HEK293 (cell line): ENCODE results near the gene SERPINA1.
A peak's percentile ranks its signal among the peaks of the same experiment; 100 is the strongest.
"Not testable (repeated sequence)": the region's sequence is repeated elsewhere in the genome, so short reads cannot be mapped to it uniquely, and the experiment has no call there.

Experiments
- CTCF ChIA-PET: fragments of 350-600 bp; formaldehyde crosslinking; extraction: SDS; loops from one replicate; lab custom pipeline; 2021; ENCODE audit warnings: antibody characterized with exemption; lab: Yijun Ruan, JAX
- POLR2A ChIA-PET: fragments of 300-600 bp; formaldehyde crosslinking; extraction: SDS; loops from one replicate; lab custom pipeline; 2020; ENCODE audit warnings: antibody characterized with exemption, inconsistent platforms; lab: Yijun Ruan, JAX
- H3K27ac ChIP-seq: fragments of 200-500 bp; sonication (Bioruptor generic); 2 replicates; pipeline ENCODE4 v1.5.1; 2014; ENCODE audit warnings: low read depth, low read length, control low read depth, inconsistent platforms; ENCODE audit errors: extremely low read depth
- H3K36me3 ChIP-seq, 2 experiments: fragments of 200-500 bp in 1 of 2; sonication (Bioruptor generic) in 1 of 2; 1 replicate in 1 of 2; 2 replicates in 1 of 2; pipeline ENCODE4 v1.5.1; 2014 to 2017; ENCODE audit warnings: inconsistent platforms in 2 of 2, low read length in 2 of 2; ENCODE audit not compliant: control insufficient read depth in 2 of 2, insufficient read depth in 1 of 2
- H3K4me1 ChIP-seq: fragments of 200-500 bp; sonication (Bioruptor generic); 2 replicates; pipeline ENCODE4 v1.5.1; 2014; ENCODE audit warnings: mild to moderate bottlenecking, low read length, inconsistent platforms; ENCODE audit not compliant: control insufficient read depth, insufficient read depth
- H3K4me3 ChIP-seq: 2 replicates; pipeline ENCODE4 v1.5.1; 2011; ENCODE audit warnings: low read depth, mild to moderate bottlenecking, control low read depth, low read length, moderate library complexity
- H3K9me3 ChIP-seq: fragments of 200-500 bp; sonication (Bioruptor generic); 2 replicates; pipeline ENCODE4 v1.5.1; 2014; ENCODE audit warnings: low read depth, low read length, inconsistent platforms; ENCODE audit not compliant: control insufficient read depth, insufficient read depth
- FEZF1 ChIP-seq: fragments of 450-650 bp; formaldehyde crosslinking; IDR thresholded peaks from 2 replicates; pipeline ENCODE4 v1.5.1; 2016; ENCODE audit warnings: missing biosample characterization, missing genetic modification characterization
- SETDB1 ChIP-seq: IDR thresholded peaks from one replicate; pipeline ENCODE4 v1.6.1; 2017; ENCODE audit warnings: mild to moderate bottlenecking, low read length, moderate library complexity, mixed read lengths; ENCODE audit not compliant: insufficient read length
- TRIM28 ChIP-seq: IDR thresholded peaks from 2 replicates; pipeline ENCODE4 v1.6.1; 2011; ENCODE audit warnings: low read length, control low read depth, borderline replicate concordance
- WT1 ChIP-seq: fragments of 450-650 bp; formaldehyde crosslinking; IDR thresholded peaks from 2 replicates; pipeline ENCODE4 v1.5.1; 2016; ENCODE audit warnings: missing biosample characterization, missing genetic modification characterization
- ZBTB17 ChIP-seq: fragments of 450-650 bp; formaldehyde crosslinking; IDR thresholded peaks from 2 replicates; pipeline ENCODE4 v1.5.1; 2016; ENCODE audit warnings: missing biosample characterization, missing genetic modification characterization
- ZNF146 ChIP-seq: fragments of 450-650 bp; formaldehyde crosslinking; IDR thresholded peaks from 2 replicates; pipeline ENCODE4 v1.5.1; 2016; ENCODE audit warnings: missing biosample characterization, missing genetic modification characterization
- ZNF223 ChIP-seq: fragments of 450-650 bp; formaldehyde crosslinking; IDR thresholded peaks from 2 replicates; pipeline ENCODE4 v1.5.1; 2016; ENCODE audit warnings: missing biosample characterization, missing genetic modification characterization
- ZNF423 ChIP-seq: fragments of 450-650 bp; formaldehyde crosslinking; IDR thresholded peaks from 2 replicates; pipeline ENCODE4 v1.5.1; 2016; ENCODE audit warnings: missing biosample characterization, missing genetic modification characterization
- ZNF624 ChIP-seq: fragments of 450-650 bp; formaldehyde crosslinking; IDR thresholded peaks from 2 replicates; pipeline ENCODE4 v1.5.1; 2017; ENCODE audit warnings: missing biosample characterization, missing genetic modification characterization
- TF ChIP-seq, protein P1 (sequence below): sonication (generic); formaldehyde crosslinking; IDR thresholded peaks from 2 replicates; pipeline ENCODE4 v1.8.1; 2022; ENCODE audit warnings: mild to moderate bottlenecking, moderate library complexity, missing genetic modification reagents
- TF ChIP-seq, protein P2 (sequence below): fragments of 450-650 bp; formaldehyde crosslinking; IDR thresholded peaks from 2 replicates; pipeline ENCODE4 v1.5.1; 2016; ENCODE audit warnings: missing biosample characterization, missing genetic modification characterization
- TF ChIP-seq, protein P3 (sequence below): fragments of 450-650 bp; formaldehyde crosslinking; IDR thresholded peaks from 2 replicates; pipeline ENCODE4 v1.5.1; 2016; ENCODE audit warnings: missing biosample characterization, missing genetic modification characterization

The SERPINA1 gene

DNA sequence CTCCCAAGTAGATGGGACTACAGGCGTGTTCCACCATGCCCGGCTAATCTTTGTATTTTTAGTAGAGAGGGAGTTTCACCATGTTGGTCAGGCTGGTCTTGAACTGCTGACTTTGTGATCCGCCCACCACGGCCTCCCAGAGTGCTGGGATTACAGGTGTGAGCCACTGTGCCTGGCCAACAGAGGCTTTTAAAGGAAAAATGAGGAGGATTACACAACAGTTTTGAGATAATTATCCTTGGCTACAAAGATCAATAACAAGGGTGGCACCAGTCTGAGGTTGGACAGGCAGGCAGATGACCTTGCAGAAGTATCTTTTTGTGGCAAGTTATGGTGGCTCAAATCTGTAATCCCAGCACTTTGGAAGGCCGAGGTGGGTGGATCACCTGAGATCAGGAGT, 21.0 kb upstream of the SERPINA1 start:
- H3K4me1 ChIP-seq, CTCF ChIA-PET, H3K27ac ChIP-seq, H3K36me3 ChIP-seq, H3K4me3 ChIP-seq, POLR2A ChIA-PET, H3K9me3 ChIP-seq: not testable (repeated sequence)

DNA sequence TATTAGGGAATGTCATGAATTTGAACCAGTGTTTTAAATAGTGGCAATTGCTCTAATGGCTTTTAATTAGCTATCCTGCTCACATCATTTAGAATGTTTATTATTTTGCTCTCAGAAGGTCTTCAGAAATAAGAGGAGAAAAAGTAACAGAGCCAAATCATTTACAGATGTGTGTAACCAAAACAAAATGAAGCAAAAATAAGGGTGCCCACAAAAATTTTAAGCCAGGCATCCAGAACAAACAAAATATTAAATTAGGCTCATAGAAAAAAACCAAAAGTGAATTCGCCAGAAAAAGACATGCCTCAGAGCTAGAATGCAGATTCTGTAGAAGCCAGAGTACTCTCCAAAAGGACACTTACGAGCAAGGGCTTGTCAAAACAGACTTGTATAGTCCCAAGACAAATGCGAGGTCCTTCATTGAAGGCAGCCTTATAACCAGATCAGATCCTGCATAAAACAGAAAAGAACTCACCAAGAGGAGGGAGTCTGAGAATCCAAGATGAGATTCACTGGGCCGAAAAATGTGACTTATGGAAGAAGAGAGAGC, 20.2 kb upstream of the SERPINA1 start:
- TF ChIP-seq WT1 (tag by site-specific recombination) = no peak
- TF ChIP-seq ZNF624 (tag by site-specific recombination) = no peak
- no peak for TF ChIP-seq FEZF1 (tag by site-specific recombination)
- no peak for TF ChIP-seq ZBTB17 (tag by site-specific recombination)
- TF ChIP-seq ZNF423 (tag by site-specific recombination) = no peak
- TF ChIP-seq, protein P1, sequence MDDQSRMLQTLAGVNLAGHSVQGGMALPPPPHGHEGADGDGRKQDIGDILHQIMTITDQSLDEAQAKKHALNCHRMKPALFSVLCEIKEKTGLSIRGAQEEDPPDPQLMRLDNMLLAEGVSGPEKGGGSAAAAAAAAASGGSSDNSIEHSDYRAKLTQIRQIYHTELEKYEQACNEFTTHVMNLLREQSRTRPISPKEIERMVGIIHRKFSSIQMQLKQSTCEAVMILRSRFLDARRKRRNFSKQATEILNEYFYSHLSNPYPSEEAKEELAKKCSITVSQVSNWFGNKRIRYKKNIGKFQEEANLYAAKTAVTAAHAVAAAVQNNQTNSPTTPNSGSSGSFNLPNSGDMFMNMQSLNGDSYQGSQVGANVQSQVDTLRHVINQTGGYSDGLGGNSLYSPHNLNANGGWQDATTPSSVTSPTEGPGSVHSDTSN = no peak
- TF ChIP-seq, all 188 proteins: peak for 0
- H3K4me3 ChIP-seq = no peak overlapping the region
- ChIA-PET POLR2A (no interaction called here), CTCF (interaction anchor here (1.2 kb wide), 1 partner anchor 60 kb away, joined by 3 read pairs; no protein-coding TSS in a partner anchor)
- no peaks in the 10 kb centered on the region for H3K9me3 ChIP-seq
- H3K4me1 ChIP-seq = no peaks in the 10 kb centered on the region
- H3K36me3 ChIP-seq = no peaks in the 10 kb centered on the region
- H3K27ac ChIP-seq = no peak overlapping the region

DNA sequence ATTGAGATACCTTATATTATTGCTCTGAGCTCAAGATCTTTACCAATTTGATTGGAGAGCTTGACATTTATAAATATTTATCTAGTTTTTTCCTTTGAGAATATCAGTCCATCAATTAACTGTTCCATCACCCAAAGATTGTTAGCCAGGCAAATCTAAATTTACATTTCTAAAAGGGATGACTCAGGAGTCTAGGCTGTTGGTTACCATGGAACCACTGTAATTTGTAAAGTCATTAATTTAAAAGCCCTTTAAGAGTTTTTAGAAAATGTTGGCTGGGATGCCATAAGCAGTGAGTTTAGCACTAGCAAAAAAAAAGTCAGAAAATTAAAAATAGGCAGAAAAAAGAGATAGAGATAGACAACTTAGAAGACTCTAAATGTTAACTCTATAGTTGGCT, 19.5 kb upstream of the SERPINA1 start:
- no peak overlapping the region for H3K27ac ChIP-seq
- TF ChIP-seq, protein P2, sequence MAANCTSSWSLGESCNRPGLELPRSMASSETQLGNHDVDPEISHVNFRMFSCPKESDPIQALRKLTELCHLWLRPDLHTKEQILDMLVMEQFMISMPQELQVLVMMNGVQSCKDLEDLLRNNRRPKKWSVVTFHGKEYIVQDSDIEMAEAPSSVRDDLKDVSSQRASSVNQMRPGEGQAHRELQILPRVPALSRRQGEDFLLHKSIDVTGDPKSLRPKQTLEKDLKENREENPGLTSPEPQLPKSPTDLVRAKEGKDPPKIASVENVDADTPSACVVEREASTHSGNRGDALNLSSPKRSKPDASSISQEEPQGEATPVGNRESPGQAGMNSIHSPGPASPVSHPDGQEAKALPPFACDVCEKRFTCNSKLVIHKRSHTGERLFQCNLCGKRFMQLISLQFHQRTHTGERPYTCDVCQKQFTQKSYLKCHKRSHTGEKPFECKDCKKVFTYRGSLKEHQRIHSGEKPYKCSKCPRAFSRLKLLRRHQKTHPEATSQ (tag by site-specific recombination) = no peak
- TF ChIP-seq, protein P3, sequence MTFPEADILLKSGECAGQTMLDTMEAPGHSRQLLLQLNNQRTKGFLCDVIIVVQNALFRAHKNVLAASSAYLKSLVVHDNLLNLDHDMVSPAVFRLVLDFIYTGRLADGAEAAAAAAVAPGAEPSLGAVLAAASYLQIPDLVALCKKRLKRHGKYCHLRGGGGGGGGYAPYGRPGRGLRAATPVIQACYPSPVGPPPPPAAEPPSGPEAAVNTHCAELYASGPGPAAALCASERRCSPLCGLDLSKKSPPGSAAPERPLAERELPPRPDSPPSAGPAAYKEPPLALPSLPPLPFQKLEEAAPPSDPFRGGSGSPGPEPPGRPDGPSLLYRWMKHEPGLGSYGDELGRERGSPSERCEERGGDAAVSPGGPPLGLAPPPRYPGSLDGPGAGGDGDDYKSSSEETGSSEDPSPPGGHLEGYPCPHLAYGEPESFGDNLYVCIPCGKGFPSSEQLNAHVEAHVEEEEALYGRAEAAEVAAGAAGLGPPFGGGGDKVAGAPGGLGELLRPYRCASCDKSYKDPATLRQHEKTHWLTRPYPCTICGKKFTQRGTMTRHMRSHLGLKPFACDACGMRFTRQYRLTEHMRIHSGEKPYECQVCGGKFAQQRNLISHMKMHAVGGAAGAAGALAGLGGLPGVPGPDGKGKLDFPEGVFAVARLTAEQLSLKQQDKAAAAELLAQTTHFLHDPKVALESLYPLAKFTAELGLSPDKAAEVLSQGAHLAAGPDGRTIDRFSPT (tag by site-specific recombination) = no peak
- POLR2A ChIA-PET = no interaction called here
- H3K36me3 ChIP-seq = no peaks in the 10 kb centered on the region
- H3K4me3 ChIP-seq = no peak overlapping the region
- H3K9me3 ChIP-seq = no peaks in the 10 kb centered on the region
- CTCF ChIA-PET = interaction anchor here (0.5 to 1.2 kb wide), 4 partner anchors 14 to 371 kb away, joined by 3 to 4 read pairs (median 3); no protein-coding TSS in a partner anchor
- no peaks in the 10 kb centered on the region for H3K4me1 ChIP-seq

DNA sequence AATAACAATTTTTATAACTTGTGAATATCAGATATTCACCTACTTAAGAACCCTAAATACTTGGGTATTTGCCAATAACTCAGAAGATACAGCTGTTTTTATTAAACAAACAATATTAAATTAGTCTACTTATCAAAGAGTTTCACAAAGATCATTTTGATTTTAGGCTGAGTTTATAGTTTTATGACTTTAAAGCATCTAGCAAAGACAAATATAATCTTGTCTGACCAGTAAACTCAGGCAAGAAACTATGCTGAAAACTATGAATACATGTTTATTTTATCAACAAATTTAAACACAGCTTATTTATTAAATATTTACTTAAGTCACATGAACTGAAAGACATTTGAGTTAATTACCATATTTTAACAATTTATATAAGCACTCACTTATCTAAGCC, 18.5 kb upstream of the SERPINA1 start:
- H3K4me3 ChIP-seq = no peak overlapping the region
- no peak overlapping the region for H3K27ac ChIP-seq
- POLR2A ChIA-PET = no interaction called here
- no peaks in the 10 kb centered on the region for H3K9me3 ChIP-seq
- no peaks in the 10 kb centered on the region for H3K4me1 ChIP-seq
- CTCF ChIA-PET = interaction anchor here (1.1 kb wide), 1 partner anchor 15 kb away, joined by 4 read pairs; no protein-coding TSS in a partner anchor
- 0 out of 2 replicates have a peak, but pooled peaks have one; percentile 56 for TF ChIP-seq TRIM28
- peak; percentile 89 for TF ChIP-seq SETDB1
- no peak for TF ChIP-seq ZNF146
- TF ChIP-seq ZNF223 (tag by site-specific recombination) = no peak
- H3K36me3 ChIP-seq = no peaks in the 10 kb centered on the region
